ENCODE data around the gene ITPKC.
A peak's percentile ranks its signal among the peaks of the same experiment; 100 is the strongest.

Gene ITPKC

DNA sequence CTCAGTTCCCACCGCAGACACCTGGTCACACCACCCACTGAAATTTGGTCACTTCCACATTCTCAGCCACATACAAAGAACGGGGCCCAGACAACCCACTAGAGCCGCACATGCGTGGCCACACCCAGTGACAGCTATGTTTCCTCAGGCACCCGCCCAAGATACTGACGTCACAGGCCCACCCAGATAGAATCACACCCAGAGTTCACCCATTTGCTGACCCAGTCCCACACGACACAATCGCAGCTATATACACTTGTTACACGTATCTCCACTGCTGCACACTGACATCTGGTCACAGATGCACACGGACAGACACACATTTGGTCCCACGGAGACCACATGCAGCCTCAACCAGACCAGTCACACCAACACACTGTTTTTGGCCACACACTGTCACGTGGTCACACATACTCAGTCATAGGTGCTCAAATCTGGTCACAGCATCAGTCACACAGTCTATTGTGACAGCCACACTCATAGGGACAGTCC is 29.3 kb upstream of the ITPKC start:
- Histone ChIP-seq H3K9ac (no peak overlapping the region), H3K36me3 (ENCODE audit: insufficient read depth) (no peaks in the 10 kb centered on the region), H3K79me2 (ENCODE audit: insufficient read depth, low read depth) (0 out of 2 replicates have a peak, but pooled peaks cover 5% of the 10 kb centered on the region), H3K4me2 (no peak overlapping the region), H3K27me3 (ENCODE audit: insufficient read depth, low read depth) (no peaks in the 10 kb centered on the region), H2AFZ (ENCODE audit: low read depth) (no peak overlapping the region), H4K20me1 (ENCODE audit: insufficient read depth) (no peaks in the 10 kb centered on the region), H3K4me3 (IDR thresholded peaks at IDR 0.05; ENCODE audit: insufficient read depth, low read depth, low read length) (no peak overlapping the region), H3K4me1 (ENCODE audit: low read depth, poor library complexity, severe bottlenecking) (peaks cover 26% of the 10 kb centered on the region), H3K27ac (no peak overlapping the region)
- TF ChIP-seq, protein P1, sequence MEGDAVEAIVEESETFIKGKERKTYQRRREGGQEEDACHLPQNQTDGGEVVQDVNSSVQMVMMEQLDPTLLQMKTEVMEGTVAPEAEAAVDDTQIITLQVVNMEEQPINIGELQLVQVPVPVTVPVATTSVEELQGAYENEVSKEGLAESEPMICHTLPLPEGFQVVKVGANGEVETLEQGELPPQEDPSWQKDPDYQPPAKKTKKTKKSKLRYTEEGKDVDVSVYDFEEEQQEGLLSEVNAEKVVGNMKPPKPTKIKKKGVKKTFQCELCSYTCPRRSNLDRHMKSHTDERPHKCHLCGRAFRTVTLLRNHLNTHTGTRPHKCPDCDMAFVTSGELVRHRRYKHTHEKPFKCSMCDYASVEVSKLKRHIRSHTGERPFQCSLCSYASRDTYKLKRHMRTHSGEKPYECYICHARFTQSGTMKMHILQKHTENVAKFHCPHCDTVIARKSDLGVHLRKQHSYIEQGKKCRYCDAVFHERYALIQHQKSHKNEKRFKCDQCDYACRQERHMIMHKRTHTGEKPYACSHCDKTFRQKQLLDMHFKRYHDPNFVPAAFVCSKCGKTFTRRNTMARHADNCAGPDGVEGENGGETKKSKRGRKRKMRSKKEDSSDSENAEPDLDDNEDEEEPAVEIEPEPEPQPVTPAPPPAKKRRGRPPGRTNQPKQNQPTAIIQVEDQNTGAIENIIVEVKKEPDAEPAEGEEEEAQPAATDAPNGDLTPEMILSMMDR (conservative IDR thresholded peaks at IDR 0.05; ENCODE audit: low read depth, low read length), result no peak

DNA sequence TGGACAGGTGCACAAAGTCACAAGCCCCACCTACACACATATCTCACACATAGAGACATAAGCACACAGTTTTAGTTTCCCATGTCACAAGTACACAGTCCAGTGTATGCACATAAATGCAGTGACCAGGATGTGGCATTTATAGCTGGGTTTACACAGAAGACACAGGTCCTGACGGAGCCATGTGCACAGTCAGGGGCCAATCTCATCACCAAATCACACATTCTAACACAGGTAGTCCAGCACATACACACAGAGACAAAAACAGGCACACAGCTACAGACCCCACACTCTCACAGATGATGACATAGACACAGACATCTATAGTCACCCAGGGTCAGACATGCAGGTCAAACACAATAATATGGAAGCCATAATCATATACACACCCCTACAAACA is 28.6 kb upstream of the ITPKC start:
- TF ChIP-seq, protein P1 (conservative IDR thresholded peaks at IDR 0.05; ENCODE audit: low read depth, low read length), result no peak
- H3K4me2 ChIP-seq, result no peak overlapping the region
- no peak overlapping the region for H2AFZ ChIP-seq (ENCODE audit: low read depth)
- H3K27ac ChIP-seq, result no peak overlapping the region
- H3K4me3 ChIP-seq (IDR thresholded peaks at IDR 0.05; ENCODE audit: insufficient read depth, low read depth, low read length), result no peak overlapping the region
- no peaks in the 10 kb centered on the region for H3K36me3 ChIP-seq (ENCODE audit: insufficient read depth)
- H4K20me1 ChIP-seq (ENCODE audit: insufficient read depth), result no peaks in the 10 kb centered on the region
- peaks cover 26% of the 10 kb centered on the region for H3K4me1 ChIP-seq (ENCODE audit: low read depth, poor library complexity, severe bottlenecking)
- H3K79me2 ChIP-seq (ENCODE audit: insufficient read depth, low read depth), result 0 out of 2 replicates have a peak, but pooled peaks cover 5% of the 10 kb centered on the region
- H3K9ac ChIP-seq, result no peak overlapping the region
- H3K27me3 ChIP-seq (ENCODE audit: insufficient read depth, low read depth), result no peaks in the 10 kb centered on the region

DNA sequence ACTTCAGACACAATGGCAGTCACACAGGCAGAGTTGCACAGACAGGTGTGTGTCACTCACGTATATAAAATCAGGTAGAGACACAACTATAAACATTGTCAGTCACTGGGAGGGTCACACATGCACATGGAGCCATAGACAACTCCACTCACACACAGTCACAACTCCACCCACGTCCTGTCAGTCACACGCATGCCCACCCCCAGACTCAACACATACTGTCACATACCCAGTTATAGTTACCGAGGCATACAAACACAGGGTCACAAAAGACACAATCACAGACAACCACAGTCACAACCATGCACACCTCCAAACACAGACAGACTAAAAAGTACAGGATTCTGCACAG is 27.9 kb upstream of the ITPKC start:
- H4K20me1 ChIP-seq (ENCODE audit: insufficient read depth), result no peaks in the 10 kb centered on the region
- peak overlapping the region; percentile 84; the same call in 1 of the 2 replicates for H3K4me2 ChIP-seq
- H3K27ac ChIP-seq, result no peak overlapping the region
- no peak overlapping the region for H3K4me3 ChIP-seq (IDR thresholded peaks at IDR 0.05; ENCODE audit: insufficient read depth, low read depth, low read length)
- no peaks in the 10 kb centered on the region for H3K36me3 ChIP-seq (ENCODE audit: insufficient read depth)
- no peak overlapping the region for H2AFZ ChIP-seq (ENCODE audit: low read depth)
- H3K79me2 ChIP-seq (ENCODE audit: insufficient read depth, low read depth), result 0 out of 2 replicates have a peak, but pooled peaks cover 5% of the 10 kb centered on the region
- H3K27me3 ChIP-seq (ENCODE audit: insufficient read depth, low read depth), result no peaks in the 10 kb centered on the region
- H3K9ac ChIP-seq, result no peak overlapping the region
- peaks cover 26% of the 10 kb centered on the region for H3K4me1 ChIP-seq (ENCODE audit: low read depth, poor library complexity, severe bottlenecking)
- TF ChIP-seq, protein P1 (conservative IDR thresholded peaks at IDR 0.05; ENCODE audit: low read depth, low read length), result no peak

DNA sequence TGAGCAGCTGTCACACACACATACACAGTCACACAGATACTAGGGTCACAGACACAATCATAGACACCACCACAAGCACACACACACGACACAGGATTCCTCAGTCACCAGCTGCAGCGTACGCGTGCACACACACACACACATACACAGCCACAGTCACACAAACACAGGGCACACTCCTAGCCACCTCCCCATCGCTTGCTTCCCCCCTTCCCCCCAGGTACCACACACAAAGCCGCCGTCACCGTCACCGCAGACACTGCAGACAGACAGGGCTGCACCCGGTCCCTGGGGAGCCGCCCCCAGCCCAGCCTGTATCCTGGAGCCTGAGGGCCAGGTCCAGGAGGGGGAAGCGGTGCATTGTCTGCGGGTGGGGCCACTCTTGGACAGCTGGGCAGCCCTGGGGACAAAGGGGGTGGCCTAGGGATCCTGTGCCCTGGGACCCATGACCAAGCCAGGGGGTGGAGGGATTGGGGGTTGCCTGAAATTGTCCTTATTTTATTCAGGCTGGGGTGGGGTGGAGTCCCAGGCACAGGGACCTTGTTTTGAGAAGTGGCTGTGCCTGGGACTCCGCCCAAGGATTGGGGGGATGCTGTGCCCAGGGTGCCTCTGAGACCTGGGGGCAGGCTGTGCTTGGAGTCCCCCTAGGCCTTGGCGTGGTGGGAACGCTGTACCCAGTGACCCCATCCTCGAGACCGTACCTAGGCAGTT is 27.4 kb upstream of the ITPKC start:
- H3K4me2 ChIP-seq, result peak overlapping the region; percentile 84
- no peak overlapping the region for H3K27ac ChIP-seq
- peak overlapping the region; percentile 97 for H3K9ac ChIP-seq
- H3K79me2 ChIP-seq (ENCODE audit: insufficient read depth, low read depth), result 0 out of 2 replicates have a peak, but pooled peaks cover 5% of the 10 kb centered on the region
- H3K36me3 ChIP-seq (ENCODE audit: insufficient read depth), result no peaks in the 10 kb centered on the region
- H3K4me1 ChIP-seq (ENCODE audit: low read depth, poor library complexity, severe bottlenecking), result peaks cover 26% of the 10 kb centered on the region
- H3K27me3 ChIP-seq (ENCODE audit: insufficient read depth, low read depth), result no peaks in the 10 kb centered on the region
- TF ChIP-seq, protein P1 (conservative IDR thresholded peaks at IDR 0.05; ENCODE audit: low read depth, low read length), result no peak
- H3K4me3 ChIP-seq (IDR thresholded peaks at IDR 0.05; ENCODE audit: insufficient read depth, low read depth, low read length), result no peak overlapping the region
- H2AFZ ChIP-seq (ENCODE audit: low read depth), result no peak overlapping the region
- no peaks in the 10 kb centered on the region for H4K20me1 ChIP-seq (ENCODE audit: insufficient read depth)
